BJ (cell line): ENCODE data around the gene BRWD1. TPM values are rescaled to one million over a fixed set of nuclear protein-coding genes. Genes with fewer than 3 reads are reported as not detected.

Experiments used
- CTCF ChIA-PET: fragments of 350-600 bp; formaldehyde crosslinking; extraction: SDS; loops from one replicate; lab custom pipeline; 2021; ENCODE audit warnings: antibody characterized with exemption, inconsistent platforms; lab: Yijun Ruan, JAX
- POLR2A ChIA-PET: fragments of 300-600 bp; sonication (Branson Sonifier 250); formaldehyde crosslinking; extraction: SDS; loops from one replicate; lab custom pipeline; 2021; ENCODE audit warnings: antibody characterized with exemption; lab: Charles Lee
- DNase-seq: peaks from one replicate; pipeline ENCODE4 v3.0.0-alpha.2; 2011; ENCODE audit warnings: low read depth
- H3K27me3 ChIP-seq: 2 replicates; pipeline ENCODE4 v1.6.0; 2011; ENCODE audit warnings: low read length; ENCODE audit not compliant: control insufficient read depth, insufficient read depth
- H3K36me3 ChIP-seq: 2 replicates; pipeline ENCODE4 v1.5.1; 2011; ENCODE audit warnings: low read length; ENCODE audit not compliant: control insufficient read depth, insufficient read depth
- H3K4me3 ChIP-seq: 2 replicates; pipeline ENCODE4 v1.5.1; 2011; ENCODE audit warnings: low read depth, mild to moderate bottlenecking, control low read depth, low read length
- polyA plus RNA-seq: library from polyadenylated mRNA; depleted of rRNA; stranded (reverse); fragments of >200 nt; gene quantifications from 2 replicates; pipeline ENCODE4 v1.2.3, GENCODE V29; 2011
- TF ChIP-seq, protein P1 (sequence below): IDR thresholded peaks from 2 replicates; pipeline ENCODE4 v1.5.1; 2011; ENCODE audit warnings: low read depth, mild to moderate bottlenecking, control low read depth, inconsistent platforms, low read length, moderate library complexity; ENCODE audit not compliant: insufficient read depth

BRWD1 gene
- polyA plus RNA-seq, 1 experiment: 5.9 TPM

DNA sequence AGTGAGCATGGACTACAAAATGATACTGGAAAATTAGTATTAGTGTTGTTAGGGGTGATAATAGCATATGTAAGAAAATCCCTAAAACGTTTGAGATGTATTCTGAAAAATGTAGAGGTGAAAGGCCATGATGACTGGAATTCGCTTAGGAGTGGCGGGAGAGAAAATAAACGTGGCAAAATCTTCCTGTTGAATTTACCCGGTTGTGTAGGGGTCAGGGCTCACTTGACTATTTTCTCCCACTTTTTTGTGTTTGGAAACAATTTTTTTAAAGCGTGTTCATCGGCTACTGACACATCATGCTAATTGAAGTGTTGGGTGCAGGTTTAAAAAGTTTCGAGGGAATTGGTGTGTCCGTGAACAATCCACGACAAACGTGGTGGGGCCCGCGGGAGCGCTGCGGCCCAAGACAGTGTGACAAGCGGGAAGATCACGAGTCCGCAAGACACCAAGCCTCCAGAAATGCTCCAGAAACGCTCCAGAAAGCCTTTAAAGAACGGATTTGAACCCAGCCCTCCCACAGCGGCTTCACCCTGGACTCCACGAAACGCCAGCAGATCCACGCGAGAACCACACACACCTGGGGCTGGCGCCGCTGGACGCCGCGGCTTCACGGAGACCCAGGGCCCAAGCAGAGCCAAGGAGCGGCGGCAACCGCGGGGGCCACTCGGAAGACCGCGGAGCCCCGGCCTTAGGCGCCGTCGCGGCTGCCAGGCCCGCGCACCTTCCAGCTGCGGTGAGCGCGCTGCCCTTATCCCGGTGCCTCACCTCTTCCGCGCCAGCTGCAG lies 130.8 kb downstream of the BRWD1 start:
- POLR2A ChIA-PET: interaction anchor here (0.6 kb wide), 1 partner anchor 79 kb away, joined by 4 read pairs; no protein-coding TSS in a partner anchor
- H3K36me3 ChIP-seq: no peaks in the 10 kb centered on the region
- H3K27me3 ChIP-seq: no peaks in the 10 kb centered on the region
- H3K4me3 ChIP-seq: peak overlapping the region; percentile 97
- CTCF ChIA-PET: interaction anchor here (0.6 to 1.0 kb wide), 3 partner anchors 44 to 205 kb away, joined by 3 to 4 read pairs (median 3); no protein-coding TSS in a partner anchor
- DNase-seq: no peak
- TF ChIP-seq, protein P1, sequence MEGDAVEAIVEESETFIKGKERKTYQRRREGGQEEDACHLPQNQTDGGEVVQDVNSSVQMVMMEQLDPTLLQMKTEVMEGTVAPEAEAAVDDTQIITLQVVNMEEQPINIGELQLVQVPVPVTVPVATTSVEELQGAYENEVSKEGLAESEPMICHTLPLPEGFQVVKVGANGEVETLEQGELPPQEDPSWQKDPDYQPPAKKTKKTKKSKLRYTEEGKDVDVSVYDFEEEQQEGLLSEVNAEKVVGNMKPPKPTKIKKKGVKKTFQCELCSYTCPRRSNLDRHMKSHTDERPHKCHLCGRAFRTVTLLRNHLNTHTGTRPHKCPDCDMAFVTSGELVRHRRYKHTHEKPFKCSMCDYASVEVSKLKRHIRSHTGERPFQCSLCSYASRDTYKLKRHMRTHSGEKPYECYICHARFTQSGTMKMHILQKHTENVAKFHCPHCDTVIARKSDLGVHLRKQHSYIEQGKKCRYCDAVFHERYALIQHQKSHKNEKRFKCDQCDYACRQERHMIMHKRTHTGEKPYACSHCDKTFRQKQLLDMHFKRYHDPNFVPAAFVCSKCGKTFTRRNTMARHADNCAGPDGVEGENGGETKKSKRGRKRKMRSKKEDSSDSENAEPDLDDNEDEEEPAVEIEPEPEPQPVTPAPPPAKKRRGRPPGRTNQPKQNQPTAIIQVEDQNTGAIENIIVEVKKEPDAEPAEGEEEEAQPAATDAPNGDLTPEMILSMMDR: no peak

DNA sequence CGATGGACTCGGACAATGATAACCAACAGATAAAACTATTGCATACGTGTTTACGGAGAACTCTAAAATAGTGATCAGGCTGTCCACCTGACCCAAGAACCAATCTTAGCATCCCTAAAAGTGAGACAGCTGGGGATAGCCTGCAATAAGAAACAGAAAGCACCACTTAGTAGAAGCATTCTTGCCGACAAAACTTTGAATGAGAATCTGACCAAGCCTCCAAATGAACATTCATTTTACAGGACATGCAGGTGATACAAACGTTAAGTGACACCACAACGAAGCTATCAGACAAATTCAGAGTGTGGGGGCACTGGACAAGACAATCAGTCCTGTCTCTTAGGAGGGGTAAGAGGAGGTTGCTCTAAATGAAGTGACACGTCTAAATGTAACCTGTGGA lies 131.4 kb downstream of the BRWD1 start:
- Histone ChIP-seq H3K36me3 (no peaks in the 10 kb centered on the region), H3K27me3 (no peaks in the 10 kb centered on the region), H3K4me3 (peak overlapping the region; percentile 97)
- no peak for DNase-seq
- TF ChIP-seq, protein P1: no peak
- CTCF ChIA-PET: interaction anchor here (1.0 to 1.4 kb wide), 2 partner anchors 44 to 826 kb away, joined by 3 to 4 read pairs; no protein-coding TSS in a partner anchor
- POLR2A ChIA-PET: no interaction called here

DNA sequence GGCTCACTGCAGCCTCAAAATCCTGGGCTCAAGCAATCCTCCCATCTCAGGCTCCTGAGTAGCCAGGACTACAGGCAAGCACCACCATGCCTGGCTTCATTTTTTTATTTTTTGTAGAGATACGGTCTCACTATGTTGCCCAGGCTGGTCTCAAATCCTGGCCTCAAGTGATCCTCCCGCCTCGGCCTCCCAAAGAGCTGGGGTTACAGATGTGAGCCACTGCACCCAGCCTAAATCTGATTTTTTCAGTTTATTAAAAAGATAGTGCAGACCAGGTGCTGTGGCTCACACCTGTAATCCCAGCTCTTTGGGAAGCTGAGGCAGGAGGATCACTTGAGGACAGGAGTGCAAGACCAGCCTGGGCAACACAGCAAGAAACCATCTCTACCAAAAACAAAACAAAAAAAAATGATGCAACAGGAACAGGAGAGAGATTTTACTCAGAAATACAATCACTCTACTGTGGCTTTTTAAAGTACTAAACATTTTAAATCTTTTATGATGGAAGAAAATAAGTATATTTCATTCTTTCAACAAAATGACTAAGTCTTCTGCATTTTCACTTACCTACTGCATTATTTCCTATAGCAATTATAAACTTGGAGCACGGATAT lies 132.1 kb downstream of the BRWD1 start:
- POLR2A ChIA-PET: no interaction called here
- Histone ChIP-seq H3K4me3 (no peak overlapping the region), H3K27me3 (no peaks in the 10 kb centered on the region), H3K36me3 (no peaks in the 10 kb centered on the region)
- CTCF ChIA-PET: interaction anchor here (0.6 to 1.4 kb wide), 5 partner anchors 17 to 826 kb away, joined by 3 to 4 read pairs (median 3); no protein-coding TSS in a partner anchor
- no peak for DNase-seq
- TF ChIP-seq, protein P1: no peak

DNA sequence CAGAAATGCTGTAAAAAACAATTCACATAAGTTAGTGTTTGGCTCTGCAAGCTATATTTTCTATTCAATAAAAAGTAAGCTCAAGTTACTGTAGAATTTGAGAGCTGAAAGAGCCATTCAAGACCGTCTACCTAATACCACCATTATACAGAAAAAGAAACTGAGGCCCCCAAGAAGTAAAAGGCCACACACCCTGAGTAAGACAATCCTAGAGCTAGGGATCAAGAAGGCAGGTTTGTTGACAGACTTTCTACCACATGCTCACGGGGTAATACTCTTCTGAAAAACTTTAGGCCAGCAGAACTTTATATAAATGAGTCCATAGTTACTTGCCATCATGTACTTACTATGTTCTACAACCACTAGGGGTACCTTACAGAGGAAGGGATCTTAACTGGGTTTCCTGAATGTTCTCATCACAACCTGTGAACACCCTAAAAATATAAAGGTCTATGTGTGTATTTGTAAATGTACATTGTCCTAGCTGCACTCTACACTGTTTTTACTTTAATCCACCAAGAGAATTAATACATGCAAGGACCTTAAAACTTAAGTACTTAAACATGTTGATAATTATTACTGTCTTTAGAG lies 132.9 kb downstream of the BRWD1 start:
- DNase-seq: no peak
- CTCF ChIA-PET: interaction anchor here (1.2 to 1.4 kb wide), 3 partner anchors 18 to 825 kb away, joined by 3 to 4 read pairs (median 3); no protein-coding TSS in a partner anchor
- Histone ChIP-seq H3K27me3 (no peaks in the 10 kb centered on the region), H3K4me3 (no peak overlapping the region), H3K36me3 (0 out of 2 replicates have a peak, but pooled peaks cover 2% of the 10 kb centered on the region)
- TF ChIP-seq, protein P1: peak; percentile 27
- POLR2A ChIA-PET: no interaction called here
